Type B pancreatic cell (in vitro differentiated cells): ENCODE measurements around the gene DSG4. TPM values are rescaled to one million over a fixed set of nuclear protein-coding genes. Genes with fewer than 3 reads are reported as not detected.
A peak's percentile ranks its signal among the peaks of the same experiment; 100 is the strongest.

Experiments
- DNase-seq: peaks from one replicate; pipeline ENCODE4 v3.0.0; 2021; ENCODE audit warnings: mixed read lengths; ENCODE audit not compliant: unreplicated experiment; ENCODE audit errors: extremely low spot score
- H3K27ac Mint-ChIP-seq: 2 replicates; pipeline ENCODE4 v1.8.0; 2021; ENCODE audit warnings: mild to moderate bottlenecking, mixed read lengths
- H3K27me3 Mint-ChIP-seq: 2 replicates; pipeline ENCODE4 v1.8.0; 2021; ENCODE audit warnings: mixed read lengths
- H3K36me3 Mint-ChIP-seq: 2 replicates; pipeline ENCODE4 v1.8.0; 2021; ENCODE audit warnings: mixed read lengths
- H3K4me1 Mint-ChIP-seq: one replicate; pipeline ENCODE4 v1.8.0; 2021; ENCODE audit warnings: mixed read lengths; ENCODE audit not compliant: unreplicated experiment
- H3K4me3 Mint-ChIP-seq: 2 replicates; pipeline ENCODE4 v1.8.0; 2021; ENCODE audit warnings: mild to moderate bottlenecking, mixed read lengths
- H3K9me3 Mint-ChIP-seq: 2 replicates; pipeline ENCODE4 v1.8.0; 2021; ENCODE audit warnings: mixed read lengths
- CTCF ChIP-seq: fragments of 200-600 bp; sonication (generic); conservative IDR thresholded peaks from 2 replicates; pipeline ENCODE4 v1.5.0; 2021; ENCODE audit warnings: antibody characterized with exemption, mild to moderate bottlenecking
- total RNA-seq: library from RNA; stranded (reverse); gene quantifications from 2 replicates; pipeline ENCODE4 v1.2.1, GENCODE V29; 2021; ENCODE audit warnings: low replicate concordance

Gene DSG4
- total RNA-seq, 1 donor from 2014 or later = 0.07 TPM

DNA sequence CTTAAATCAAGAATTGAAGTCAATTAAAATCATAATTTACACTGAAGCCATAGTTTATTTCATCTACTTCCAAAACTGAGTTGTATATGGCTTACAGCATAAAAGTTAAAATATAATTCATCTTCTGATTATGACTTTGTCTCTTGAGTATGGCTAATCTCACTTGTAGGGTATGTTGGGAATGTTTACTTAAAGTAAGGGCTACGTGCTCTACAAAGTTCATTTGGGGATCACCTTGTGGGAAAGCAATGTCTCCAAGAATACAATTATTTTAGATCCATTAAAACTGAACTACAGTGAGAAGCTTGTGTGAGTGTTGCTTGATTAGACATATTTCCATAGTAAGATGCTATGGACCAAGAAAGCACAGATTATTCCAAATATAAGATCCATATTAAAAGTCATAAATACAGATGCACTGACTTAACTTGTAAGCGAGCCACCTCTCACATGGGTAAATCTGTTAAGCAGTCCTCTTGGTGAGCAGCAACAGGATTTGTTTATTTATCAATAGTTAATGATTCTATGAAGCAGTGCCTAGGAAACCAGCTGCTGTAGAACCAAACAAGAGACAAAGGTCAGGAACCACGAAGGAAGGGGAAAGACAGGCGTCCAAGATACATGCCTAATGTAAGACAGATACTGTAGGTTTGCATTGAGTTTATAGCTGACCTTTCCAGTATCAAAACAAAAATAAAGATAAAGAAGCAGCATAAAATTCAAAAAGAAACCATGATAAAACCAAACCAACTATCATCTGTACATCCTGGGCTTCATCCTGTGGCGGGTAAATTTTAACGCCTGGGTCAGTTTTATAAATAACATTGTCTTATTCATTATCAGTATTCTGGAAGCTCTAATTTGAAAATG lies 24.8 kb downstream of the DSG4 start:
- no peak for TF ChIP-seq CTCF
- Mint-ChIP-seq H3K4me3 (peak overlapping the region; percentile 21), H3K36me3 (no peaks in the 10 kb centered on the region), H3K27ac (peak overlapping the region; percentile 63), H3K4me1 (peaks cover 23% of the 10 kb centered on the region), H3K27me3 (no peaks in the 10 kb centered on the region), H3K9me3 (no peaks in the 10 kb centered on the region)
- DNase-seq = no peak

GRCh38 chr18:31402026-31402373 lies 25.4 kb downstream of the DSG4 start:
- no peaks in the 10 kb centered on the region for H3K9me3 Mint-ChIP-seq
- no peak overlapping the region for H3K4me3 Mint-ChIP-seq
- no peaks in the 10 kb centered on the region for H3K36me3 Mint-ChIP-seq
- H3K27ac Mint-ChIP-seq = peak overlapping the region; percentile 63
- TF ChIP-seq CTCF = no peak
- no peaks in the 10 kb centered on the region for H3K27me3 Mint-ChIP-seq
- peaks cover 18% of the 10 kb centered on the region for H3K4me1 Mint-ChIP-seq
- DNase-seq = no peak

DNA sequence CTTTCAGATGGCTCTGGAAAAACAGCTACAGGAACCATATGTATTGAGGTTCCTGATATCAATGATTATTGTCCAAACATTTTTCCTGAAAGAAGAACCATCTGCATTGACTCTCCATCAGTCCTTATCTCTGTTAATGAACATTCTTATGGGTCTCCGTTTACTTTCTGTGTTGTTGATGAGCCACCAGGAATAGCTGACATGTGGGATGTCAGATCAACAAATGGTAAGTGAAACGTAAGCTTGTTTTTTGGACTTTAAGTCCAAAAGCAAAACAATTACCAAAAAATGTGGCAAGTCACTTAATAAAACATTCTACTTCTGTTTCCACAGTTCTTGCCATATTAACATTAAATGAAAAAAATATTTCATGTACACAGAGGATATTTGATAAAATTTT lies 26.8 kb downstream of the DSG4 start:
- Mint-ChIP-seq H3K4me1 (peaks cover 13% of the 10 kb centered on the region), H3K4me3 (no peak overlapping the region), H3K27me3 (no peaks in the 10 kb centered on the region), H3K36me3 (no peaks in the 10 kb centered on the region), H3K9me3 (no peaks in the 10 kb centered on the region), H3K27ac (peak overlapping the region; percentile 20)
- no peak for TF ChIP-seq CTCF
- no peak for DNase-seq

DNA sequence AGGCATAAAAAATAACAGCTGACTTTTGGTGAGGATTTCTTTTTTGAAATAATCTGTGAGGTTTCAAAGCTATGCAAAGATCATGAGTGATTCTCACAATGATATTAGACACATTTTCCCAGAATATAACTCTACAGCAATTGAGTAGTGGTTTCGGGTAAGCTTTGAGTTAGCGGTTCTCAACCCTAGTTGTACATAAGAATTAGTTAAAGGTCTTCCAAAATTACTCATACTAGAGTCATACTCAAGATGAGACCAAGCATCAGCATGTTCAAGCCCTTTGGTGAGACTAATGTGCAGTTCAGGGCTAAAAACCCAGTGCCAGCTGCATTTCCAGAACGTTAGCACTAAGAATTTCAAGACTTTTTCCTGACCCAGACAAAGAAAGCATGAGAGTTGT lies 31.1 kb downstream of the DSG4 start:
- Mint-ChIP-seq H3K36me3 (peaks cover 4% of the 10 kb centered on the region), H3K27me3 (no peaks in the 10 kb centered on the region), H3K4me1 (no peaks in the 10 kb centered on the region), H3K27ac (no peak overlapping the region), H3K9me3 (no peaks in the 10 kb centered on the region), H3K4me3 (no peak overlapping the region)
- no peak for DNase-seq
- TF ChIP-seq CTCF = no peak

GRCh38 chr18:31409276-31409675 lies 32.7 kb downstream of the DSG4 start:
- DNase-seq = no peak
- Mint-ChIP-seq H3K4me3 (no peak overlapping the region), H3K9me3 (no peaks in the 10 kb centered on the region), H3K27me3 (no peaks in the 10 kb centered on the region), H3K4me1 (no peaks in the 10 kb centered on the region), H3K36me3 (peaks cover 4% of the 10 kb centered on the region), H3K27ac (peak overlapping the region; percentile 61)
- TF ChIP-seq CTCF = no peak
